CD14-positive monocyte (primary cell): ENCODE measurements around the gene SEC63. TPM values are rescaled to one million over a fixed set of nuclear protein-coding genes. Genes with fewer than 3 reads are reported as not detected.

ENCODE experiments used
- DNase-seq, 3 donors: peaks; one replicate each; pipeline ENCODE4 v3.0.0-alpha.2; 2011 to 2022
- H2AFZ ChIP-seq: 2 replicates; pipeline ENCODE4 v1.6.0; 2012; ENCODE audit warnings: mild to moderate bottlenecking, low read depth, low read length, inconsistent platforms; ENCODE audit not compliant: insufficient read depth, poor library complexity, severe bottlenecking
- H3K27ac ChIP-seq, 2 donors: 1 replicate in 1 of 2; 2 replicates in 1 of 2; pipeline ENCODE4 v1.5.1; 2012 to 2013; ENCODE audit warnings: low read length in 2 of 2, control low read depth in 1 of 2, inconsistent platforms in 1 of 2, low read depth in 1 of 2, mild to moderate bottlenecking in 1 of 2
- H3K27me3 ChIP-seq, 2 donors: one replicate each; pipeline versions ENCODE4 v1.6.0 to v1.6.1; 2011 to 2013; ENCODE audit warnings: low read length in 2 of 2; ENCODE audit not compliant: control insufficient read depth in 2 of 2, insufficient read depth in 2 of 2
- H3K36me3 ChIP-seq, 2 donors: replicated peaks in 1 of 2; 1 replicate in 1 of 2; 2 replicates in 1 of 2; pipeline versions ENCODE4 v1.5.1 to v1.6.1; 2012 to 2013; ENCODE audit warnings: low read length in 2 of 2, control low read depth in 1 of 2, inconsistent platforms in 1 of 2, mild to moderate bottlenecking in 1 of 2; ENCODE audit not compliant: insufficient read depth in 2 of 2, control insufficient read depth in 1 of 2
- H3K4me1 ChIP-seq, 2 donors: 1 replicate in 1 of 2; 2 replicates in 1 of 2; pipeline versions ENCODE4 v1.5.1 to v1.6.1; 2012 to 2013; ENCODE audit warnings: low read length in 2 of 2, control low read depth in 1 of 2, inconsistent platforms in 1 of 2, mild to moderate bottlenecking in 1 of 2, moderate library complexity in 1 of 2; ENCODE audit not compliant: insufficient read depth in 2 of 2, control insufficient read depth in 1 of 2
- H3K4me2 ChIP-seq: replicated peaks from 2 replicates; pipeline ENCODE3; 2012; ENCODE audit warnings: low read length, moderate library complexity, mild to moderate bottlenecking; ENCODE audit not compliant: poor library complexity, severe bottlenecking; ENCODE audit errors: extremely low read depth
- H3K4me3 ChIP-seq, 3 experiments: fragments of 200-600 bp in 1 of 3; sonication (generic) in 1 of 3; replicated peaks in 1 of 3; 1 replicate in 2 of 3; 2 replicates in 1 of 3; pipeline ENCODE4 v1.5.1; 2011 to 2013; ENCODE audit warnings: low read length in 3 of 3, mild to moderate bottlenecking in 3 of 3, control low read depth in 2 of 3, low read depth in 2 of 3, inconsistent platforms in 1 of 3, moderate library complexity in 1 of 3
- H3K79me2 ChIP-seq: 2 replicates; pipeline ENCODE4 v1.6.0; 2012; ENCODE audit warnings: mild to moderate bottlenecking, control low read depth, inconsistent platforms, low read length, moderate library complexity; ENCODE audit not compliant: insufficient read depth
- H3K9ac ChIP-seq: 2 replicates; pipeline ENCODE4 v1.6.0; 2017; ENCODE audit warnings: low read length, mild to moderate bottlenecking; ENCODE audit not compliant: insufficient read depth, poor library complexity, severe bottlenecking
- H3K9me3 ChIP-seq, 2 donors: replicated peaks in 1 of 2; 1 replicate in 1 of 2; 2 replicates in 1 of 2; pipeline versions ENCODE4 v1.5.1 to v1.6.1; 2012 to 2013; ENCODE audit warnings: low read length in 2 of 2, control low read depth in 1 of 2; ENCODE audit not compliant: control insufficient read depth in 1 of 2, insufficient read depth in 1 of 2
- H4K20me1 ChIP-seq: 2 replicates; pipeline ENCODE4 v1.6.0; 2012; ENCODE audit warnings: mild to moderate bottlenecking, low read length, control low read depth, moderate library complexity; ENCODE audit not compliant: insufficient read depth
- H3K27ac Mint-ChIP-seq, 7 donors: one replicate each; pipeline ENCODE4 v1.8.0; 2020; ENCODE audit warnings: mild to moderate bottlenecking in 7 of 7, mixed read lengths in 7 of 7, moderate library complexity in 6 of 7, inconsistent platforms in 2 of 7
- H3K27me3 Mint-ChIP-seq, 3 donors: one replicate each; pipeline ENCODE4 v1.8.0; 2021 to 2022; ENCODE audit warnings: low read depth in 3 of 3, mild to moderate bottlenecking in 3 of 3, mixed read lengths in 3 of 3, moderate library complexity in 3 of 3, inconsistent platforms in 1 of 3
- H3K36me3 Mint-ChIP-seq, 2 donors: one replicate each; pipeline ENCODE4 v1.8.0; 2020; ENCODE audit warnings: mixed read lengths in 2 of 2, inconsistent platforms in 1 of 2, mild to moderate bottlenecking in 1 of 2
- H3K4me1 Mint-ChIP-seq: one replicate; pipeline ENCODE4 v1.8.0; 2020; ENCODE audit warnings: mild to moderate bottlenecking, mixed read lengths
- H3K4me3 Mint-ChIP-seq, 2 donors: one replicate each; pipeline ENCODE4 v1.8.0; 2020; ENCODE audit warnings: mild to moderate bottlenecking in 2 of 2, mixed read lengths in 2 of 2, moderate library complexity in 1 of 2
- H3K9me3 Mint-ChIP-seq, 7 donors: one replicate each; pipeline ENCODE4 v1.8.0; 2020 to 2022; ENCODE audit warnings: mixed read lengths in 7 of 7, mild to moderate bottlenecking in 6 of 7, moderate library complexity in 6 of 7, inconsistent platforms in 2 of 7
- CTCF ChIP-seq: fragments of 200-600 bp; IDR thresholded peaks from one replicate; pipeline ENCODE4 v1.8.0; 2022; ENCODE audit warnings: antibody characterized with exemption, mild to moderate bottlenecking
- WGBS: methylation state at CpG from one replicate; pipeline ENCODE4 v1.1.5; 2013; ENCODE audit warnings: missing lambda C conversion rate; ENCODE audit not compliant: insufficient coverage; 5-methylcytosine and 5-hydroxymethylcytosine counted together
- intact Hi-C, 2 donors: fragments of 100-400 bp; cut with micrococcal nuclease; formaldehyde crosslinking; loops; one replicate each; pipeline versions ENCODE4 v1.15.0 to v1.15.1; 2023
- polyA plus RNA-seq, 3 donors: library from polyadenylated mRNA; depleted of rRNA in 1 of 3; unstranded in 2 of 3; stranded (reverse) in 1 of 3; fragments of 300-500 nt in 2 of 3; fragments of >200 nt in 1 of 3; fragmentation: Illumina TruSeq in 2 of 3; gene quantifications; 1 replicate in 2 of 3; 2 replicates in 1 of 3; pipeline ENCODE4 v1.2.3, GENCODE V29; 2012 to 2021

The SEC63 gene
- polyA plus RNA-seq, 3 donors = 12.0 to 33.7 (median 12.7) TPM

DNA sequence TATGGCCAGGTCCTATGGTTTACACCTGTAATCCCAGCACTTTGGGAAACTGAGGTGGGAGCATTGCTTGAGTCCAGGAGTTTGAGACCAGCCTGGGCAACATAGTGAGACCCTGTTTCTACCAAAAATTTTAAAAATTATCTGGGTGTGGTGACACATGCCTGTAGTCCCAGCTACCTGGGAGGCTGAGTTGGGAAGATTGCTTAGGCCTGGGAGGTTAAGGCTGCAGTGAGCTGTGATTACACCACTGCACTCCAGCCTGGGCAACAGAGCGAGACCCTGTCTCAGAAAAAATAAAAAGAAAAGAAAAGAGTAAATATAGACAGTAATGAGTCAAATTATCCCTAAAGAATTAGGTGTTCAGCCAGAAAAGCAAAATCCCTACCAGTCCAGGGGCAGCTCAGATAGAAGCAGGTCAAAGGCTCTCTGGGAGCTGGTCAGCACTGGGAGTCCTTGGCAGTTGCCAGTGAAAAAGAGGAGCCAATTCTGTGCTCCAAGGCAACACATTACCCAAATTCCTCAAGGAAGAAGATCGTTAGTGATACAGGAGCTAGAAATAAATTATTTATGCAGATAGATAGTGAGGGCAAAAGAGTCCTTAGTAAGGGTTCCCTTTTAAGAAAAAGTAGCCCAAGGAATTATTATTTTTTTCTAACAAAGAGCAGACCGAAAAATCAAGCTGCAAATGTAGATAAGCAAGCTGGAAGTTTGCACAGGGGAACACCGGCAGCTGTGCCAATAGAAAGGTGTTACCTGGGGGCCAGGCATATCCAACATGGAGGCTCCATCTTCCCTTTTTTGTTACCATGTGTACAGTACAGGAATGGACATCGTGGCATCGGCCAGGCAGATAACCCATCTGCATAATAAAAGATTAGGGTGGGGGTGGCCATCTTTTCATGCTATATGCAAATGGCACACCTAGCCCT is 31.4 kb upstream of the SEC63 start:
- Histone ChIP-seq H3K36me3 (no peaks in the 10 kb centered on the region), H3K4me1 (no peaks in the 10 kb centered on the region), H3K9me3 (no peaks in the 10 kb centered on the region), H3K4me2 (no peak overlapping the region), H3K9ac (no peak overlapping the region), H4K20me1 (no peaks in the 10 kb centered on the region), H3K27ac (no peak overlapping the region), H3K27me3 (no peaks in the 10 kb centered on the region), H3K4me3 (no peak overlapping the region), H2AFZ (no peak overlapping the region), H3K79me2 (no peaks in the 10 kb centered on the region)
- no peak for DNase-seq
- Mint-ChIP-seq H3K27me3 (peaks cover 0 to 7% (median 1%) of the 10 kb centered on the region in 3 donors), H3K36me3 (no peaks in the 10 kb centered on the region), H3K4me1 (peaks cover 5% of the 10 kb centered on the region), H3K4me3 (no peak overlapping the region), H3K27ac (peak overlapping the region in 1 of 7 donors; percentile 38), H3K9me3 (peaks cover 0 to under 1% (median 0%) of the 10 kb centered on the region in 7 donors)
- no peak for TF ChIP-seq CTCF
- intact Hi-C loops = no loop called here
- 71% methylated on average over 1 of the region's 6 CpGs for WGBS

GRCh38 chr6:107988570-107988969 is 30.6 kb upstream of the SEC63 start:
- no peaks in the 10 kb centered on the region for H3K4me1 ChIP-seq
- H2AFZ ChIP-seq = no peak overlapping the region
- peaks cover 5% of the 10 kb centered on the region for H3K4me1 Mint-ChIP-seq
- no peaks in the 10 kb centered on the region for H3K27me3 ChIP-seq
- no peak overlapping the region for H3K27ac ChIP-seq
- no peak for DNase-seq
- WGBS = 100% methylated on average over 3 of the region's 3 CpGs
- H3K27ac Mint-ChIP-seq = no peak overlapping the region
- no peak overlapping the region for H3K9ac ChIP-seq
- H3K36me3 ChIP-seq = no peaks in the 10 kb centered on the region
- no peaks in the 10 kb centered on the region for H3K9me3 ChIP-seq
- H3K79me2 ChIP-seq = no peaks in the 10 kb centered on the region
- H4K20me1 ChIP-seq = no peaks in the 10 kb centered on the region
- TF ChIP-seq CTCF = no peak
- H3K4me2 ChIP-seq = no peak overlapping the region
- H3K36me3 Mint-ChIP-seq = no peaks in the 10 kb centered on the region
- no peak overlapping the region for H3K4me3 ChIP-seq
- no peak overlapping the region for H3K4me3 Mint-ChIP-seq
- intact Hi-C loops = no loop called here
- H3K27me3 Mint-ChIP-seq = peaks cover 1 to 6% (median 2%) of the 10 kb centered on the region in 3 donors
- peaks cover 0 to 2% (median 0%) of the 10 kb centered on the region in 7 donors for H3K9me3 Mint-ChIP-seq
